HUDEP-2 (cell line): ENCODE measurements around the gene SLC25A33.
A peak's percentile ranks its signal among the peaks of the same experiment; 100 is the strongest.

Source experiments
- DNase-seq, 76 experiments: peaks; one replicate each; lab custom pipeline; 2025; ENCODE audit not compliant: unreplicated experiment in 76 of 76; lab: John Stamatoyannopoulos, UW

Gene SLC25A33

DNA sequence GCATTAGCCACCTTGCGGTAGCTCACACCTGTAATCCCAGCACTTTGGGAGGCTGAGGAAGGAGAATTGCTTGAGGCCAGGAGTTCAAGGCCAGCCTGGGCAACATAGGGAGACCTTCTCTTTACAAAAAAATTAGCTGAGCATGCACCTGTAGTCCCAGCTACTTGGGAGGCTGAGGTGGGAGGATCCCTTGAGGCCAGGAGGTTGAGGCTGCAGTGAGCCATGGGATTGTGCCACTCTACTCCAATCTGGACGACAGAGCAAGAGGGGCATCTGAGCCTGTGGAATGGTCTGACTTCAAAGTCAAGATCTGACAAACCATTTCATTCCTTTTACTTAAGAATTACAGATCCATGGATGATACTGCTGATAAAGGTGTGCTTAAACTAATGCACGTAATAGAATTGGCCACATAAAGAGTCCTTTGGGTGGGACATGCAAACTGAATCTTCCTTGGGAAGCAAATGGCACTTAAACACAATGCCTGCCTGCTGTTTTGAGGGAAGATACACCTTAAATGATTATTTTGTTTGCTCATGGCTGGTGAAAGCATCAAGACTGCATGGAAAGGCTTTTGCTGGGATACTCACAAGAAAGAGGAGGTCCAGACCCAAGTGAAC lies 47.0 kb downstream of the SLC25A33 start:
- no peak for DNase-seq

GRCh38 chr1:9588551-9589143 lies 49.4 kb downstream of the SLC25A33 start, which contains the start of gene TMEM201:
TSS of gene TMEM201 (plus strand) at chr1:9588911. CDS start at chr1:9588931, 20 bp downstream.
- peak in 73 of 76 experiments; percentile 10 to 94 (median 85) for DNase-seq

DNA sequence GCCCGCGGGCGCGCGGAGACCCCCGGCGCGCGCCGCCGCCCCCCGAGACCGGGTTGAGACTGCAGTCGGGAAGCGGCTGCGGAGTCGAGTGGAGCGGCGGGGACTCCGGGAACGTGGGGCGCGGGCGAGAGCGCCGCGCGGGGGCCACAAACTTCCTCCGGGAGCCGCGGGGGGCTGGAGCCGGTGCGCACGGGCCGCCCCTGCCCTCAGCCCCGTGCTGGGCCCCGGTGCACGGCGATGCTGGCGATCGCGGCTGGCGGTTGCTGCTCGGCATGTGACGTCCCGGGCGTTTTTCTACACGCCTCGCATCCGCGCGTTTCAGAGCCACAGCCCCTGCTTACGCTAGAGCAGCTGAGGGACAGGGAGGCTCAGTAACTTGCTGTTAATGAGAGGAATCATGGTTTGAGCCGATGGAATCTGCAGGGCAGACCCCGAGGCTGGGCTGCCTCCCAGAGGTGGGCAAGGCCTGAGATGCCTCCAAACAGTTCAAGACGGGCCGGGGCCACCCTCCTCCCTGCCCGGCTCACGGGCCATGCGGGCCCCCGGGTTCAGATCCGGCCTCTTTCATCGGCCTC lies 50.0 kb downstream of the SLC25A33 start:
- DNase-seq, result peak in 18 of 76 experiments; percentile 3 to 37 (median 16)

DNA sequence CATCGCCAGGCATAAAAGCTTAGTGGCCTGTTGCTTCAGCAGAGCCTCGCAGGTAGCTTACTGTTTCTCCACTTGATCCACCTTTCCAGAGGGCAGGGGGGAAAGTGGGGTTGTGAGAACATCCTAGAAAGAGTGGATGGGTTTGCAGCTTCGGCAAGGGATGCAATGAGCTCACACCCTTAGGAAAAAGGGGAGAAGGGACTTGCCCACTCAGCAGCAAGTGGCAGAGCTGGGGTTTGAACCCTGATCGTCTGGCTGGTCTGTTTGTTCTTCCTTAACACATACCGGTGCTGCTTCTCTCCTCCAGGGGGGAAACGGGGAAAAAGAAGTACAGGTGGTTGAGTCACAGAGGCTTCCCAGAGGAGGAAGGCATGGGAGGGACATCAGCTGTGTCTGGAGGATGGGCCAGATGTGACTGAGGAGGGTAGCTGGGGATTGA lies 50.5 kb downstream of the SLC25A33 start:
- peak in 1 of 76 experiments; percentile 18 for DNase-seq

- DNase-seq, result no peak
These were observed 50.9 kb downstream of the SLC25A33 start for GRCh38 chr1:9590201-9590600.

DNA sequence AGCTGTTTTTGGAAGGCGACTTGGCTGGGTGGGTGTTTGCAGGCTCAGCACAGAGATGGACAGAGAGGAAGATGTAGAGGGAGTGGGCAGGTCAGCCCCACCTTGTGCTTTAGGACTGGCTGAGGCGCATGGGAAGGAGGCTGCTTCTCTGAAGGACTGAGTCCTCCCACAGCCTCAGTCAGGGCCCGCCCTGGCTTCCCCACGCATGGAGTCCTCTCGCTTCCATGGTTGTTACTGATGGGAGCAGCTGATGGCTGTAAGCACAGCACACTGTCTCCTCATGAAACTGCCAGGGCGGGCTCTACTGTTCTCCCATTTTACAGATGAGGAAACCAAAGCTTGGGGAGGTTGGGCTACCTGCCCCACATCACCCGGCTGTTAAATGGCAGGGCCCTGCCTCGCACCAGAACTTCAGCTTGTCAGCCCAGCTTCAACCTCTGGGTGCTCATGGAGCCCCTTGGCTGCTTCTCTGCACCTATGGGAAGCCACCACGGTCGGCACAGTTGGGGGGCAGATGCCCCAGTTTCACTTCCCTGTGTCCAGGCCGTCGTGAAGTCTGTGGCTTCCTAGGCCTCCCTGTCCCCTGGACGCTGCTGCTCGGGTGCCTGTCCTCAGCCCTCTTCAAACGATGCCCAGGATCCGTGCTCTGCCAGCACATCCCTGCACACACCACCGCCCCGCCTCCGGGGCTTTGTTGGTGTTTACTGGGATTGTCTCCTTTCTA lies 51.8 kb downstream of the SLC25A33 start:
- DNase-seq, result no peak

- DNase-seq, result no peak
These were observed 52.6 kb downstream of the SLC25A33 start for GRCh38 chr1:9591669-9592509.

- no peak for DNase-seq
These were observed 53.3 kb downstream of the SLC25A33 start for GRCh38 chr1:9592510-9593075.

- DNase-seq, result no peak
These were observed 53.9 kb downstream of the SLC25A33 start for GRCh38 chr1:9593147-9593491.

- DNase-seq, result peak in 22 of 76 experiments; percentile 3 to 42 (median 14)
These were observed 54.5 kb downstream of the SLC25A33 start for GRCh38 chr1:9593492-9594465.

- no peak for DNase-seq
These were observed 55.3 kb downstream of the SLC25A33 start for GRCh38 chr1:9594471-9595155.

- no peak for DNase-seq
These were observed 56.1 kb downstream of the SLC25A33 start for GRCh38 chr1:9595156-9595967.

DNA sequence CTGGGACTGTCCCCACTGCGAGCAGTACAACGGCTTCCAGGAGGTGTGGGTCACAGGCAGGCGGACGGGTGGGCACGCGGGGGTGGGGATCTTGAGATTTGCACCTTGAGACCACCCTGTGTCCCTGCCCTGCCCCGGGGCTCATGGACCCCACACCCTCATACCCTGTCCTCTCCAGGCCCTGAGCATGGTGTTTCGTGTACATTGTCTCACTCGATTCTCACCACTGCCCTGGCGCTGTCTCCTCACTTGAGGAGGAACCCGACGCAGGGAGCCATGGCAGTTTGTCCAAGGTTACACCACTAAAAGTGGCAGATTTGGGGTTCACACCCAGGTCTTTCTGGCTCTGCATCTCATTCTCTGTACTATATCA lies 56.7 kb downstream of the SLC25A33 start:
- no peak for DNase-seq

GRCh38 chr1:9596415-9597123 lies 57.3 kb downstream of the SLC25A33 start:
- no peak for DNase-seq

GRCh38 chr1:9597361-9598315 lies 58.4 kb downstream of the SLC25A33 start:
- DNase-seq, result no peak

GRCh38 chr1:9598316-9598700 lies 59.0 kb downstream of the SLC25A33 start:
- no peak for DNase-seq
